Hair follicular keratinocyte (primary cell): ENCODE measurements around the gene OR14C36. TPM values are rescaled to one million over a fixed set of nuclear protein-coding genes. Genes with fewer than 3 reads are reported as not detected.

Experiments
- total RNA-seq: library from RNA; depleted of rRNA; stranded (reverse); fragments of >200 nt; gene quantifications from 2 replicates; pipeline ENCODE4 v1.2.3, GENCODE V29; 2015

Gene OR14C36
- total RNA-seq: not detected in 2 replicates

GRCh38 chr1:248348475-248348874, at the start of gene OR14C36:
TSS of gene OR14C36 (plus strand) at chr1:248348775. CDS start at chr1:248348775, 0 bp downstream.

GRCh38 chr1:248303324-248303723, 45.3 kb upstream of the OR14C36 start, which contains the start of gene OR2T12:
TSS of gene OR2T12 (minus strand) at chr1:248303424. CDS start at chr1:248295578, 7,846 bp downstream.

GRCh38 chr1:248324468-248324867, 24.1 kb upstream of the OR14C36 start, which contains the start of gene OR2M7:
TSS of gene OR2M7 (minus strand) at chr1:248324568. CDS start at chr1:248324568, 0 bp downstream.

GRCh38 chr1:248361121-248361715, 12.6 kb downstream of the OR14C36 start, which contains the start of gene OR2T4:
TSS of gene OR2T4 (plus strand) at chr1:248361665. CDS start at chr1:248361665, 0 bp downstream.

GRCh38 chr1:248375446-248375845, 26.9 kb downstream of the OR14C36 start, which contains the start of gene OR2T6:
TSS of gene OR2T6 (plus strand) at chr1:248375746. CDS start at chr1:248387609, 11,863 bp downstream.

Other genes with a start within 250 kb of the OR14C36 start
- not detected in 2 replicates for gene OR2M5, start 203.6 kb upstream of the OR14C36 start, total RNA-seq
- gene OR2M2, start 174.0 kb upstream of the OR14C36 start, total RNA-seq: not detected in 2 replicates
- gene OR2M3, start 151.5 kb upstream of the OR14C36 start, total RNA-seq: not detected in 2 replicates
- not detected in 2 replicates for gene OR2M4, start 117.4 kb upstream of the OR14C36 start, total RNA-seq
- not detected in 2 replicates for gene OR2T33, start 70.8 kb upstream of the OR14C36 start, total RNA-seq
- not detected in 2 replicates for gene OR2T12, start 45.4 kb upstream of the OR14C36 start, total RNA-seq
- gene OR2M7, start 24.2 kb upstream of the OR14C36 start, total RNA-seq: not detected in 2 replicates
- not detected in 2 replicates for gene OR2T4, start 12.9 kb downstream of the OR14C36 start, total RNA-seq
- not detected in 2 replicates for gene OR2T6, start 27.0 kb downstream of the OR14C36 start, total RNA-seq
- gene OR2T1, start 54.3 kb downstream of the OR14C36 start, total RNA-seq: not detected in 2 replicates
- not detected in 2 replicates for gene OR2T2, start 96.9 kb downstream of the OR14C36 start, total RNA-seq
- not detected in 2 replicates for gene OR2T3, start 124.6 kb downstream of the OR14C36 start, total RNA-seq
- not detected in 2 replicates for gene OR2T5, start 139.8 kb downstream of the OR14C36 start, total RNA-seq
- gene OR2G6, start 159.3 kb downstream of the OR14C36 start, total RNA-seq: not detected in 2 replicates
- gene OR2T29, start 214.0 kb downstream of the OR14C36 start, total RNA-seq: not detected in 2 replicates
- not detected in 2 replicates for gene OR2T34, start 226.0 kb downstream of the OR14C36 start, total RNA-seq
- gene OR2T10, start 248.9 kb downstream of the OR14C36 start, total RNA-seq: not detected in 2 replicates